Upper lobe of left lung (tissue), 6 donors: ENCODE measurements around the gene HNRNPU. TPM values are rescaled to one million over a fixed set of nuclear protein-coding genes. Genes with fewer than 3 reads are reported as not detected.

Experiments used
- ATAC-seq, 2 donors: fragments of 200-7000 bp; cut with Tn5 transposase; one replicate each; pipeline ENCODE4 v1.9.1; 2022; ENCODE audit warnings: mild to moderate bottlenecking in 2 of 2, moderate library complexity in 2 of 2; ENCODE audit not compliant: low FRiP score in 2 of 2
- DNase-seq, 2 donors: peaks; one replicate each; pipeline ENCODE4 v3.0.0-alpha.2; 2019 to 2020
- H3K27ac ChIP-seq, 4 donors: fragments of 200-600 bp; sonication (generic); one replicate each; pipeline ENCODE4 v1.5.1; 2016 to 2019
- H3K27me3 ChIP-seq, 4 donors: fragments of 200-600 bp; sonication (generic); one replicate each; pipeline ENCODE4 v1.5.1; 2017 to 2019
- H3K36me3 ChIP-seq, 4 donors: fragments of 200-600 bp; sonication (generic); one replicate each; pipeline ENCODE4 v1.5.1; 2016 to 2019
- H3K4me1 ChIP-seq, 4 donors: fragments of 200-600 bp; sonication (generic); one replicate each; pipeline ENCODE4 v1.5.1; 2018 to 2019
- H3K4me3 ChIP-seq, 4 donors: fragments of 200-600 bp; sonication (generic); one replicate each; pipeline ENCODE4 v1.5.1; 2017 to 2019; ENCODE audit warnings: mild to moderate bottlenecking in 2 of 4, moderate library complexity in 1 of 4
- H3K9me3 ChIP-seq, 4 donors: fragments of 200-600 bp; sonication (generic); one replicate each; pipeline ENCODE4 v1.5.1; 2018 to 2019
- CTCF ChIP-seq, 6 experiments: fragments of 450-650 bp in 4 of 6; fragments of 200-600 bp in 2 of 6; sonication (generic) in 2 of 6; IDR thresholded peaks; one replicate each; pipeline ENCODE4 v1.5.1; 2016 to 2019; ENCODE audit warnings: antibody characterized with exemption in 6 of 6
- EP300 ChIP-seq, 4 donors: sonication (generic); formaldehyde crosslinking; IDR thresholded peaks; one replicate each; pipeline ENCODE4 v1.5.1; 2017; ENCODE audit warnings: antibody characterized with exemption in 4 of 4, control low read depth in 2 of 4
- POLR2A ChIP-seq, 4 donors: fragments of 450-650 bp; IDR thresholded peaks; one replicate each; pipeline ENCODE4 v1.5.1; 2016 to 2017; ENCODE audit warnings: antibody characterized with exemption in 4 of 4, mild to moderate bottlenecking in 2 of 4
- POLR2AphosphoS5 ChIP-seq, 2 donors: sonication (generic); formaldehyde crosslinking; IDR thresholded peaks; one replicate each; pipeline ENCODE4 v1.5.1; 2017; ENCODE audit warnings: antibody characterized with exemption in 2 of 2
- WGBS, 2 donors: methylation state at CpG; one replicate each; pipeline ENCODE4 v1.1.5; 2017 to 2018; 5-methylcytosine and 5-hydroxymethylcytosine counted together
- total RNA-seq, 6 donors: library from RNA; depleted of rRNA in 4 of 6; stranded (reverse); fragments of >200 nt in 4 of 6; gene quantifications; one replicate each; pipeline versions ENCODE4 v1.1.0 to v1.2.1, GENCODE V29; 2016 to 2021
- donor health status: DM: no; HTN: no; CAD: no; lungs with moderate emphysema.
- donor health status: DM: no; HTN: yes; CAD: no; lungs with severe emphysema.

The HNRNPU gene
- total RNA-seq, 6 donors from 2014 or later: 213 to 505 (median 304) TPM

GRCh38 chr1:244854865-244855578 is 9.3 kb downstream of the HNRNPU start:
- no peak overlapping the region for H3K4me3 ChIP-seq
- ATAC-seq: no peak
- H3K9me3 ChIP-seq: no peaks in the 10 kb centered on the region
- H3K27ac ChIP-seq: peak overlapping the region in 2 of 4 donors; percentile 20 to 42
- no peaks in the 10 kb centered on the region for H3K27me3 ChIP-seq
- H3K4me1 ChIP-seq: peaks cover 20 to 62% (median 30%) of the 10 kb centered on the region in 4 donors
- TF ChIP-seq EP300 (IDR thresholded peaks at IDR 0.05): no peak
- no peak for TF ChIP-seq POLR2AphosphoS5 (IDR thresholded peaks at IDR 0.05)
- no peak for TF ChIP-seq POLR2A (IDR thresholded peaks at IDR 0.05)
- TF ChIP-seq CTCF (IDR thresholded peaks at IDR 0.05): no peak
- H3K36me3 ChIP-seq: peaks cover 71 to 100% (median 78%) of the 10 kb centered on the region in 4 donors
- WGBS, 2 donors: 54 to 65% methylated on average over 7 of the region's 7 CpGs
- DNase-seq: no peak

- no peak for ATAC-seq
- Histone ChIP-seq H3K4me1 (peaks cover 16 to 54% (median 25%) of the 10 kb centered on the region in 4 donors), H3K36me3 (peaks cover 64 to 100% (median 70%) of the 10 kb centered on the region in 4 donors), H3K4me3 (no peak overlapping the region), H3K27me3 (no peaks in the 10 kb centered on the region), H3K9me3 (no peaks in the 10 kb centered on the region), H3K27ac (peak overlapping the region in 1 of 4 donors; percentile 42)
- TF ChIP-seq POLR2A (IDR thresholded peaks at IDR 0.05): no peak
- DNase-seq: no peak
- 42 to 44% methylated on average over 5 of the region's 5 CpGs for WGBS, 2 donors
Measured at GRCh38 chr1:244854166-244854565, 10.2 kb downstream of the HNRNPU start.

- Histone ChIP-seq H3K27me3 (no peaks in the 10 kb centered on the region), H3K9me3 (no peaks in the 10 kb centered on the region), H3K4me3 (no peak overlapping the region), H3K27ac (no peak overlapping the region), H3K36me3 (peaks cover 49 to 99% (median 59%) of the 10 kb centered on the region in 4 donors), H3K4me1 (peaks cover 12 to 44% (median 16%) of the 10 kb centered on the region in 4 donors)
- no peak for ATAC-seq
- TF ChIP-seq POLR2AphosphoS5 (IDR thresholded peaks at IDR 0.05) (no peak), CTCF (IDR thresholded peaks at IDR 0.05) (no peak), POLR2A (IDR thresholded peaks at IDR 0.05) (no peak), EP300 (IDR thresholded peaks at IDR 0.05) (no peak)
- 96% methylated on average over 1 of the region's 1 CpG for WGBS, 2 donors
- DNase-seq: no peak
Measured at GRCh38 chr1:244852694-244853093, 11.6 kb downstream of the HNRNPU start.

- Histone ChIP-seq H3K4me3 (no peak overlapping the region), H3K4me1 (peaks cover 9 to 34% (median 13%) of the 10 kb centered on the region in 4 donors), H3K9me3 (no peaks in the 10 kb centered on the region), H3K27me3 (no peaks in the 10 kb centered on the region), H3K27ac (peak overlapping the region in 1 of 4 donors; percentile 42), H3K36me3 (peaks cover 39 to 99% (median 50%) of the 10 kb centered on the region in 4 donors)
- TF ChIP-seq EP300 (IDR thresholded peaks at IDR 0.05) (no peak), CTCF (IDR thresholded peaks at IDR 0.05) (no peak), POLR2A (IDR thresholded peaks at IDR 0.05) (no peak)
- ATAC-seq (no peak), DNase-seq (no peak)
- 92 to 93% methylated on average over 4 of the region's 4 CpGs for WGBS, 2 donors
Measured at GRCh38 chr1:244851546-244852231, 12.7 kb downstream of the HNRNPU start.

GRCh38 chr1:244850896-244851295 is 13.4 kb downstream of the HNRNPU start:
- 97 to 100% methylated on average over 2 of the region's 2 CpGs for WGBS, 2 donors
- DNase-seq (no peak), ATAC-seq (no peak)
- Histone ChIP-seq H3K36me3 (peaks cover 35 to 99% (median 49%) of the 10 kb centered on the region in 4 donors), H3K27ac (no peak overlapping the region), H3K4me1 (peaks cover 9 to 26% (median 13%) of the 10 kb centered on the region in 4 donors), H3K27me3 (no peaks in the 10 kb centered on the region), H3K9me3 (no peaks in the 10 kb centered on the region), H3K4me3 (no peak overlapping the region)
- TF ChIP-seq CTCF (IDR thresholded peaks at IDR 0.05) (no peak), EP300 (IDR thresholded peaks at IDR 0.05) (no peak), POLR2A (IDR thresholded peaks at IDR 0.05) (no peak), POLR2AphosphoS5 (IDR thresholded peaks at IDR 0.05) (no peak)
